Large intestine (tissue), 3 donors: Measurements from ENCODE around the gene CBARP. TPM values are rescaled to one million over a fixed set of nuclear protein-coding genes. Genes with fewer than 3 reads are reported as not detected.

Source experiments
- DNase-seq, 2 donors: peaks; one replicate each; pipeline versions ENCODE4 v3.0.0 to v3.0.0-alpha.2; 2013
- H3K27ac ChIP-seq: one replicate; pipeline ENCODE4 v1.5.1; 2013; ENCODE audit warnings: low read length
- H3K27me3 ChIP-seq: 2 replicates; pipeline ENCODE4 v1.6.1; 2013; ENCODE audit warnings: low read length; ENCODE audit not compliant: control insufficient read depth, insufficient read depth
- H3K36me3 ChIP-seq: 2 replicates; pipeline ENCODE4 v1.6.1; 2013; ENCODE audit warnings: low read length; ENCODE audit not compliant: control insufficient read depth, insufficient read depth
- H3K4me1 ChIP-seq: one replicate; pipeline ENCODE4 v1.6.1; 2013; ENCODE audit warnings: low read length; ENCODE audit not compliant: control insufficient read depth, insufficient read depth
- H3K4me3 ChIP-seq: one replicate; pipeline ENCODE4 v1.5.1; 2013; ENCODE audit warnings: low read length
- H3K9me3 ChIP-seq: one replicate; pipeline ENCODE4 v1.6.1; 2013; ENCODE audit warnings: mild to moderate bottlenecking, low read depth, low read length, moderate library complexity; ENCODE audit not compliant: control insufficient read depth
- WGBS: methylation state at CpG from one replicate; pipeline ENCODE4 v1.1.5; 2013; ENCODE audit warnings: low lambda C conversion rate; ENCODE audit not compliant: insufficient coverage; 5-methylcytosine and 5-hydroxymethylcytosine counted together
- polyA plus RNA-seq: library from polyadenylated mRNA; unstranded; fragments of 120-200 nt; gene quantifications from one replicate; pipeline ENCODE4 v1.2.1, GENCODE V29; 2013

CBARP gene
- polyA plus RNA-seq, 1 donor: 2.0 TPM

- H3K27ac ChIP-seq: peak overlapping the region; percentile 82
- WGBS: 36% methylated on average over 1 of the region's 46 CpGs
- DNase-seq: no peak
- no peak overlapping the region for H3K4me3 ChIP-seq
- peaks cover 53% of the 10 kb centered on the region for H3K36me3 ChIP-seq
- H3K27me3 ChIP-seq: no peaks in the 10 kb centered on the region
- H3K4me1 ChIP-seq: peaks cover 77% of the 10 kb centered on the region
- H3K9me3 ChIP-seq: peaks cover 12% of the 10 kb centered on the region
These were observed 19.1 kb upstream of the CBARP start for GRCh38 chr19:1256646-1257474.

- Histone ChIP-seq H3K4me3 (no peak overlapping the region), H3K36me3 (peaks cover 62% of the 10 kb centered on the region), H3K9me3 (peaks cover 12% of the 10 kb centered on the region), H3K4me1 (peaks cover 67% of the 10 kb centered on the region), H3K27ac (peak overlapping the region; percentile 53), H3K27me3 (no peaks in the 10 kb centered on the region)
- DNase-seq: no peak
- no CpG with 5 or more reads among the region's 52 CpGs for WGBS
These were observed 17.7 kb upstream of the CBARP start for GRCh38 chr19:1255186-1256161.

- Histone ChIP-seq H3K36me3 (peaks cover 64% of the 10 kb centered on the region), H3K27ac (peak overlapping the region; percentile 56), H3K4me3 (no peak overlapping the region), H3K9me3 (peaks cover 12% of the 10 kb centered on the region), H3K27me3 (no peaks in the 10 kb centered on the region), H3K4me1 (peaks cover 59% of the 10 kb centered on the region)
- no peak for DNase-seq
- WGBS: no CpG with 5 or more reads among the region's 20 CpGs
These were observed 16.9 kb upstream of the CBARP start for GRCh38 chr19:1254530-1255185.

DNA sequence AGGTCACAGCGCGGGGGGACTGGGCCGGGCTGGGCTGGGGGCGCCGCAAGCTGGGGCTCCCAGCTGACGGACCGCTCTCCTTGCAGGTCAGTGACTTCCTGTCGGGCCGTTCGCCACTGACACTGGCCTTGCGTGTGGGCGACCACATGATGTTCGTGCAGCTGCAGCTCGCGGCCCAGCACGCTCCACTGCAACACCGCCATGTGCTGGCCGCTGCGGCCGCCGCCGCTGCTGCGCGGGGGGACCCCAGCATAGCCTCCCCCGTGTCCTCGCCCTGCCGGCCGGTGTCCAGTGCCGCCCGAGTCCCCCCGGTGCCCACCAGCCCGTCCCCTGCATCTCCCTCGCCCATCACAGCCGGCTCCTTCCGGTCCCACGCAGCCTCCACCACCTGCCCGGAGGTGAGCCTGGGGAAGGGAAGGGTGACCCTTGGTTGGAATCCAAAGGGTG is 16.3 kb upstream of the CBARP start:
- Histone ChIP-seq H3K9me3 (peaks cover 12% of the 10 kb centered on the region), H3K27me3 (no peaks in the 10 kb centered on the region), H3K36me3 (peaks cover 64% of the 10 kb centered on the region), H3K27ac (peak overlapping the region; percentile 99), H3K4me1 (peaks cover 54% of the 10 kb centered on the region), H3K4me3 (peak overlapping the region; percentile 79)
- DNase-seq: no peak
- WGBS: no CpG with 5 or more reads among the region's 37 CpGs

DNA sequence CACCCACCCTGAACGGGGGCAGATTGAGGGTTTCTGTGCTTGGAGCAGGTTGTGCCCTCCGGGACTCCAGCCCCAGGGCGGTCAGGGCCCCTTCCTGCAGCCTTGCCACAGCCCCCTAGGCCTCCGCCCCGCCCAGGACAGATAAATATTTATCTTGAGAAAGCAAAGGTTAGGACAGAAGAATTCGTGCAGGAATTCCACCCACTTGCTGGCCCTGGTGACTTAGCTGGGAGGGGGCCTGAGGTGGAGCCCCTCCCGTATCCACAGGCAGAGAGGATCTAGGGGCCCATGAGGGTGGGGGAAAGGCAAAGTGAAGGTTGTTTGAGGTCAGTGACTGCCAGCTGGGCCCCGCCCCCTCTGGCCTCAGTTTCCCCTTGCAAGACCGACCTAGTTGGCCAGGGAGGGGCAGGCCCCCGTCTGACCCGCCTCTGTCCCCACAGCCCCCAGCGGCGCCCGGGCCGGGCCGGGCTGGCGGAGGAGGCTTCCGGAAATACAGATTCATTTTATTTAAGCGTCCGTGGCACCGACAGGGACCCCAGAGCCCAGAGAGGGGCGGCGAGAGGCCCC is 15.8 kb upstream of the CBARP start:
- Histone ChIP-seq H3K9me3 (peaks cover 12% of the 10 kb centered on the region), H3K4me1 (peaks cover 48% of the 10 kb centered on the region), H3K4me3 (peak overlapping the region; percentile 79), H3K27me3 (no peaks in the 10 kb centered on the region), H3K36me3 (peaks cover 60% of the 10 kb centered on the region), H3K27ac (peak overlapping the region; percentile 99)
- no CpG with 5 or more reads among the region's 23 CpGs for WGBS
- peak; percentile 92 to 97 for DNase-seq

DNA sequence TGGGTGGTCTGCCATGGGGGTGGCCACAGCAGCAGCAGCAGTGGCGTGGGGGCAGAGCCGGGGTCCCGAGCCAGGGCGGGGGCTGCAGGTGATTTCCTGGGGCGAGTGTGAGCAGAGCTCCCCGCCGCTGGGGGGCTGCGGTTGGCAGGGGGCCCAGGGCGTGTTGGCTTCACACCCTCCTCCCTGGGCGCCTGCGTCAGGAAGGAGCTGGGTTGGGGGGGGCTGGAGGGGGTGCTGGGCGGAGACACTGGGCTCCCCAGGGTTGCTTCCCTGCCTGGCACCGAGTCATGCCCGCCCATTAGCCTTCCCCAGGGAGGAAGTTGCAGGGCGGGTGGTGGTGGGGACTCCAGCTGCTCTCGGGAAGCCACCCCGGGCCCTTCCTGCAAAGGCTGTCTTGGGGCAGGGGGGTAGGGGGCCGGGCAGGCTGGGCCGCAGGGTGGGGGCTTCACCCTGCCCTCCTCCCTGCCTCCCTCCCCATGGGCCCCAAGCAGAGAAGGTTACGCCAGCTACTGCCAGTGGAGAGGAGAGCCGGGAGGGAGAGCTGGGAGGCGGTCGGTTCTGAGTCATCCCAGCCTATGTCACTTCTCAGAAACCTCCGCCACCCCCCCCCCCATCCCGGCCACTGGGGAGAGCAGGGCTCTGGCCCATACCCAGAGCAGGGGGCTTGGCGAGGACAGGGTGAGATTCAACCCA is 15.2 kb upstream of the CBARP start:
- peaks cover 12% of the 10 kb centered on the region for H3K9me3 ChIP-seq
- H3K4me1 ChIP-seq: peaks cover 43% of the 10 kb centered on the region
- peak; percentile 87 to 94 for DNase-seq
- no CpG with 5 or more reads among the region's 26 CpGs for WGBS
- H3K4me3 ChIP-seq: peak overlapping the region; percentile 79
- H3K36me3 ChIP-seq: peaks cover 55% of the 10 kb centered on the region
- H3K27ac ChIP-seq: peak overlapping the region; percentile 99
- H3K27me3 ChIP-seq: no peaks in the 10 kb centered on the region

GRCh38 chr19:1252221-1252820 is 14.5 kb upstream of the CBARP start:
- Histone ChIP-seq H3K36me3 (peaks cover 48% of the 10 kb centered on the region), H3K4me1 (peaks cover 43% of the 10 kb centered on the region), H3K4me3 (peak overlapping the region; percentile 79), H3K9me3 (peaks cover 11% of the 10 kb centered on the region), H3K27me3 (no peaks in the 10 kb centered on the region), H3K27ac (peak overlapping the region; percentile 99)
- no CpG with 5 or more reads among the region's 30 CpGs for WGBS
- peak; percentile 79 to 90 for DNase-seq

GRCh38 chr19:1251330-1252220 is 13.8 kb upstream of the CBARP start:
- WGBS: no CpG with 5 or more reads among the region's 41 CpGs
- DNase-seq: peak; percentile 83 to 89
- Histone ChIP-seq H3K36me3 (peaks cover 41% of the 10 kb centered on the region), H3K4me1 (peaks cover 39% of the 10 kb centered on the region), H3K4me3 (peak overlapping the region; percentile 79), H3K9me3 (peaks cover 8% of the 10 kb centered on the region), H3K27me3 (no peaks in the 10 kb centered on the region), H3K27ac (peak overlapping the region; percentile 99)
